PC-9 (cell line): ENCODE results near the gene TMEM203. TPM values are rescaled to one million over a fixed set of nuclear protein-coding genes. Genes with fewer than 3 reads are reported as not detected.

Experiments used
- BruUV-seq: library from RNA; stranded (reverse); fragments of 400-500 nt; replicated peaks from 2 replicates; lab custom pipeline; 2021; lab: Mats Ljungman, UMichigan
- CTCF ChIA-PET: fragments of 300-600 bp; sonication (Branson Sonifier 250); formaldehyde crosslinking; loops from one replicate; lab custom pipeline; 2022; ENCODE audit warnings: antibody characterized with exemption; lab: Charles Lee
- POLR2A ChIA-PET: fragments of 300-600 bp; sonication (Branson Sonifier 250); formaldehyde crosslinking; loops from one replicate; lab custom pipeline; 2022; ENCODE audit warnings: antibody characterized with exemption; ENCODE audit not compliant: unreplicated experiment; lab: Charles Lee
- DNase-seq, 2 experiments: peaks; one replicate each; pipeline versions ENCODE4 v3.0.0 to v3.0.0-alpha.2; 2015 to 2022; ENCODE audit warnings: mixed read lengths in 1 of 2
- H2AFZ ChIP-seq: fragments of 200-600 bp; sonication (generic); 2 replicates; pipeline ENCODE4 v1.8.1; 2017; ENCODE audit warnings: antibody characterized with exemption
- H3F3A ChIP-seq: fragments of 200-600 bp; sonication (generic); 2 replicates; pipeline ENCODE4 v1.8.1; 2017; ENCODE audit warnings: antibody characterized with exemption, mild to moderate bottlenecking, low read depth; ENCODE audit not compliant: insufficient read depth
- H3K27ac ChIP-seq: fragments of 200-600 bp; sonication (generic); 2 replicates; pipeline ENCODE4 v1.6.1; 2016; ENCODE audit warnings: mixed run types
- H3K27me3 ChIP-seq: fragments of 200-600 bp; sonication (generic); 2 replicates; pipeline ENCODE4 v1.6.1; 2016; ENCODE audit warnings: low read depth, mixed run types; ENCODE audit not compliant: insufficient read depth
- H3K36me3 ChIP-seq: fragments of 200-600 bp; sonication (generic); 2 replicates; pipeline ENCODE4 v1.6.1; 2016; ENCODE audit warnings: low read depth, mixed run types
- H3K4me1 ChIP-seq: fragments of 200-600 bp; sonication (generic); replicated peaks from 2 replicates; pipeline ENCODE4 v1.6.1; 2016; ENCODE audit warnings: mixed run types; ENCODE audit not compliant: insufficient read depth
- H3K4me2 ChIP-seq: fragments of 200-600 bp; sonication (generic); 2 replicates; pipeline ENCODE4 v1.6.1; 2017; ENCODE audit warnings: mixed run types
- H3K4me3 ChIP-seq: fragments of 200-600 bp; sonication (generic); 2 replicates; pipeline ENCODE4 v1.6.1; 2016; ENCODE audit warnings: mixed run types
- H3K79me2 ChIP-seq: fragments of 200-600 bp; sonication (generic); 2 replicates; pipeline ENCODE4 v1.6.1; 2017; ENCODE audit warnings: low read depth, mixed run types
- H3K9me2 ChIP-seq: fragments of 200-600 bp; sonication (generic); 2 replicates; pipeline ENCODE4 v1.8.1; 2017; ENCODE audit warnings: mild to moderate bottlenecking; ENCODE audit not compliant: insufficient read depth
- H3K9me3 ChIP-seq: fragments of 200-600 bp; sonication (generic); 2 replicates; pipeline ENCODE4 v1.8.1; 2016; ENCODE audit warnings: low read depth; ENCODE audit not compliant: insufficient read depth
- H4K20me1 ChIP-seq: fragments of 200-600 bp; sonication (generic); 2 replicates; pipeline ENCODE4 v1.8.1; 2017; ENCODE audit not compliant: insufficient read depth
- CTCF ChIP-seq: fragments of 200-600 bp; sonication (generic); conservative IDR thresholded peaks from 2 replicates; pipeline ENCODE4 v1.6.1; 2017; ENCODE audit warnings: mixed run types, antibody characterized with exemption, mild to moderate bottlenecking, moderate library complexity
- EZH2 ChIP-seq: fragments of 200-600 bp; sonication (generic); IDR thresholded peaks from 2 replicates; pipeline ENCODE4 v1.8.0; 2017; ENCODE audit warnings: antibody characterized with exemption, low read depth
- intact Hi-C: fragments of 100-400 bp; cut with micrococcal nuclease; formaldehyde crosslinking; loops from one replicate; pipeline ENCODE4 v1.10.0; 2022; ENCODE audit not compliant: unreplicated experiment
- total RNA-seq: library from RNA; stranded (reverse); gene quantifications from 2 replicates; pipeline ENCODE4 v1.2.3, GENCODE V29; 2021

TMEM203 gene
- total RNA-seq, 1 experiment from 2014 or later: 45.5 TPM

DNA sequence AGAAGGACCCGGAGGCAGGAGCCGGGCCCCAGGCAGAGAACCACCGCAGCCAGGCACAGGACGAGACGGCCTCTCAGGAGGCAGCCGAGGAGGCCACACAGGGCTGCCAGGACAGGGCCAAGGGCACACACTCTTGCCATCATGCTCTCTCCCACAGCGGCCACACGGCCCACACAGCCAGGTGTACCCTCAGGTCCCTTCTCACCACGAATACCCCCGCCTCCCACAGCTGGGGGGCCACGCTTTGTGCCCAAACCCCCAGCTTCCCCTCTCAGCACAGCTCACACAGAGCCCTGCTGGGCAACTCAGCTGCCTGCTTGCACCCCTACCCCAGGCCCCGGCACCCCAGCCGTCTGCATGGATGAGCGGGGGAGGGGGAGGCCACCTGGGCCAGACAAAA, 11.7 kb downstream of the TMEM203 start:
- no peaks in the 10 kb centered on the region for H3K9me2 ChIP-seq
- DNase-seq: no peak
- TF ChIP-seq CTCF (no peak), EZH2 (no peak)
- peaks cover 69% of the 10 kb centered on the region for H4K20me1 ChIP-seq
- no peak overlapping the region for H2AFZ ChIP-seq
- no TSS peak for BruUV-seq
- H3K79me2 ChIP-seq: peaks cover 57% of the 10 kb centered on the region
- H3K4me3 ChIP-seq: no peak overlapping the region
- ChIA-PET POLR2A (no interaction called here), CTCF (no interaction called here)
- H3F3A ChIP-seq: peaks cover 42% of the 10 kb centered on the region
- no peak overlapping the region for H3K4me2 ChIP-seq
- intact Hi-C loops: no loop called here
- H3K27me3 ChIP-seq: no peaks in the 10 kb centered on the region
- H3K9me3 ChIP-seq: no peaks in the 10 kb centered on the region
- H3K27ac ChIP-seq: no peak overlapping the region
- H3K36me3 ChIP-seq: no peaks in the 10 kb centered on the region
- peaks cover 64% of the 10 kb centered on the region for H3K4me1 ChIP-seq

GRCh38 chr9:137192859-137193258, 12.6 kb downstream of the TMEM203 start:
- ChIA-PET CTCF (interaction anchor here (0.5 kb wide), 1 partner anchor 107 kb away, joined by 3 read pairs; no protein-coding TSS in a partner anchor), POLR2A (interaction anchor here (0.7 kb wide), 1 partner anchor 119 kb away, joined by 3 read pairs; no protein-coding TSS in a partner anchor)
- no peak overlapping the region for H2AFZ ChIP-seq
- no peaks in the 10 kb centered on the region for H3K9me3 ChIP-seq
- peaks cover 38% of the 10 kb centered on the region for H3F3A ChIP-seq
- intact Hi-C loops: no loop called here
- H3K36me3 ChIP-seq: no peaks in the 10 kb centered on the region
- H3K27me3 ChIP-seq: no peaks in the 10 kb centered on the region
- TF ChIP-seq EZH2: no peak
- TF ChIP-seq CTCF: no peak
- peaks cover 56% of the 10 kb centered on the region for H3K4me1 ChIP-seq
- no TSS peak for BruUV-seq
- no peak overlapping the region for H3K4me2 ChIP-seq
- no peak overlapping the region for H3K27ac ChIP-seq
- no peak for DNase-seq
- H4K20me1 ChIP-seq: peaks cover 63% of the 10 kb centered on the region
- no peaks in the 10 kb centered on the region for H3K9me2 ChIP-seq
- H3K79me2 ChIP-seq: peaks cover 55% of the 10 kb centered on the region
- H3K4me3 ChIP-seq: no peak overlapping the region

GRCh38 chr9:137192448-137192780, 13.0 kb downstream of the TMEM203 start:
- no peak overlapping the region for H3K4me3 ChIP-seq
- ChIA-PET CTCF (interaction anchor here (0.5 kb wide), 1 partner anchor 106 kb away, joined by 3 read pairs; no protein-coding TSS in a partner anchor), POLR2A (interaction anchor here (0.7 kb wide), 1 partner anchor 120 kb away, joined by 3 read pairs; no protein-coding TSS in a partner anchor)
- intact Hi-C loops: no loop called here
- no peak for TF ChIP-seq CTCF
- TF ChIP-seq EZH2: no peak
- no peaks in the 10 kb centered on the region for H3K27me3 ChIP-seq
- no peak overlapping the region for H2AFZ ChIP-seq
- peaks cover 55% of the 10 kb centered on the region for H3K79me2 ChIP-seq
- H3K9me2 ChIP-seq: no peaks in the 10 kb centered on the region
- no peaks in the 10 kb centered on the region for H3K36me3 ChIP-seq
- H4K20me1 ChIP-seq: peaks cover 59% of the 10 kb centered on the region
- H3K9me3 ChIP-seq: no peaks in the 10 kb centered on the region
- DNase-seq: no peak
- no TSS peak for BruUV-seq
- H3F3A ChIP-seq: peaks cover 38% of the 10 kb centered on the region
- H3K27ac ChIP-seq: no peak overlapping the region
- no peak overlapping the region for H3K4me2 ChIP-seq
- H3K4me1 ChIP-seq: peaks cover 55% of the 10 kb centered on the region
